Heart left ventricle (tissue), 16 donors: Measurements from ENCODE around the gene MAGI1. TPM values are rescaled to one million over a fixed set of nuclear protein-coding genes. Genes with fewer than 3 reads are reported as not detected.

Source experiments
- ATAC-seq, 4 donors: fragments of 200-7000 bp; cut with Tn5 transposase; one replicate each; pipeline ENCODE4 v1.9.1; 2020 to 2022; ENCODE audit warnings: moderate library complexity in 4 of 4, mild to moderate bottlenecking in 3 of 4, moderate number of reproducible peaks in 1 of 4
- DNase-seq, 5 donors: peaks; one replicate each; pipeline ENCODE4 v3.0.0-alpha.2; 2020
- H3K27ac ChIP-seq, 12 donors: fragments of 200-600 bp; sonication (generic) in 4 of 12; one replicate each; pipeline versions ENCODE4 v1.5.0 to v1.8.0; 2016 to 2022; ENCODE audit warnings: mild to moderate bottlenecking in 2 of 12
- H3K27me3 ChIP-seq, 9 donors: fragments of 200-600 bp; sonication (generic) in 2 of 9; one replicate each; pipeline versions ENCODE4 v1.5.1 to v1.8.0; 2016 to 2022; ENCODE audit warnings: mild to moderate bottlenecking in 3 of 9
- H3K36me3 ChIP-seq, 9 donors: fragments of 200-600 bp; sonication (generic) in 2 of 9; one replicate each; pipeline versions ENCODE4 v1.5.0 to v1.8.0; 2018 to 2022; ENCODE audit warnings: mild to moderate bottlenecking in 2 of 9
- H3K4me1 ChIP-seq, 12 donors: fragments of 200-600 bp; sonication (generic) in 4 of 12; one replicate each; pipeline versions ENCODE4 v1.5.0 to v1.8.0; 2016 to 2022; ENCODE audit warnings: mild to moderate bottlenecking in 3 of 12
- H3K4me3 ChIP-seq, 12 donors: fragments of 200-600 bp; sonication (generic) in 4 of 12; one replicate each; pipeline versions ENCODE4 v1.5.0 to v1.8.0; 2017 to 2022; ENCODE audit warnings: mild to moderate bottlenecking in 9 of 12, moderate library complexity in 4 of 12
- H3K9me3 ChIP-seq, 12 donors: fragments of 200-600 bp; sonication (generic) in 4 of 12; one replicate each; pipeline versions ENCODE4 v1.5.0 to v1.8.0; 2016 to 2022; ENCODE audit warnings: mild to moderate bottlenecking in 1 of 12
- POLR2A ChIP-seq, 2 donors: fragments of 450-650 bp; IDR thresholded peaks; one replicate each; pipeline ENCODE4 v1.6.1; 2017; ENCODE audit warnings: antibody characterized with exemption in 2 of 2, mild to moderate bottlenecking in 2 of 2, moderate library complexity in 2 of 2
- WGBS, 4 donors: extraction: QIAGEN DNeasy Blood & Tissue Kit in 2 of 4; methylation state at CpG; one replicate each; pipeline versions ENCODE4 v1.1.5 to v1.1.7; 2013 to 2018; 5-methylcytosine and 5-hydroxymethylcytosine counted together
- intact Hi-C, 10 donors: fragments of 100-400 bp; cut with DNase I; formaldehyde crosslinking; loops; one replicate each; pipeline versions ENCODE4 v1.11.1 to v1.14.2; 2022
- polyA plus RNA-seq, 2 donors: library from polyadenylated mRNA; stranded (reverse); fragments of 200-250 nt; gene quantifications; one replicate each; pipeline ENCODE4 v1.2.3, GENCODE V29; 2013
- total RNA-seq, 9 donors: library from RNA; depleted of rRNA in 2 of 9; stranded (reverse); fragments of >200 nt in 2 of 9; fragmentation: NEBNext Ultra II Directional in 3 of 9; extraction: Animal tissue kit (Norgen Biotek cat#: 25700) in 3 of 9; gene quantifications; one replicate each; pipeline versions ENCODE4 v1.1.0 to v1.2.4, GENCODE V29; 2016 to 2023
- TF ChIP-seq, protein P1 (sequence below), 12 donors: fragments of 200-600 bp; sonication (generic) in 4 of 12; IDR thresholded peaks; one replicate each; pipeline versions ENCODE4 v1.5.0 to v1.8.0; 2018 to 2022; ENCODE audit warnings: antibody characterized with exemption in 12 of 12, mild to moderate bottlenecking in 5 of 12
- donor health status: ischemic (EF 13 %, LVEDD 7.1; RV severe dilation, severe dysfunction).
- donor health status: healthy with polysubstance abuse.
- donor health status: DM: no; HTN: yes; CAD: no.
- donor health status: DM: no; HTN: no; CAD: no.
- donor health status: ischemic (EF 25% LVEDD 6.9; RV normal size, moderate dysfunction).
- donor health status: ischemic (EF 25% LVEDD 5.7; RV mildly dilated, moderate dysfunction).
- donor health status: healthy.
- donor health status: DM: yes; HTN: yes; CAD: no.
- donor health status: ischemic (EF 35%, LVEDD 5.7; RV mildly dilated, moderate dysfunction).
- donor health status: nonischemic (EF 11% LVEDD 7.7; RV severe dilation, severe dysfunction).
- donor health status: DM: yes; HTN: yes; CAD: no.
- donor health status: PGD.
- donor health status: ischemic (EF 29% LVEDD 5.4; RV normal size, mild dysfunction).
- donor health status: nonischemic (EF 23%, LVEDD 6.1; RV moderate dilation, normal function).

The MAGI1 gene
- total and polyA plus RNA-seq, 11 donors: 18.5 to 52.1 (median 31.4) TPM

DNA sequence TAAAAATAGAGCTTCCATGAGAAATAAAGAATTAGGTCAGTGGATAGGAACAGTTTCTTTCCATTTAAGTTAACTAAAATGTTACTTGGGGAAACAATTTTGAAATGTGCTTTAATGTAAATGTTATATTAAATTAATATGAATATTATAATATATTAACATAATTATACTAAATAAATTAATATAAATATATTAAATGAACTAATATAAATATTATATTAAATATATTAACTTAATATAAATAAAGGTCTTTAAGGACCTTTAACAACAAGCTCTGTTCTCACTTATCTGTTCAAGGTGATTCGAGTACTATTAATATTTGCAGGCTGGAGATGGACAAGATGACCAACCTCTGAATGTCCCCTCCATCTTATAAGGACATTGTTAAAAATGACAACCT, 100.6 kb downstream of the MAGI1 start:
- Histone ChIP-seq H3K4me3 (no peak overlapping the region), H3K27me3 (no peaks in the 10 kb centered on the region), H3K36me3 (no peaks in the 10 kb centered on the region), H3K4me1 (peaks cover 0 to 60% (median 35%) of the 10 kb centered on the region in 12 donors), H3K27ac (peak overlapping the region in 10 of 12 donors; percentile 4 to 61 (median 46)), H3K9me3 (peaks cover 0 to 6% (median 1%) of the 10 kb centered on the region in 12 donors)
- TF ChIP-seq, protein P1, sequence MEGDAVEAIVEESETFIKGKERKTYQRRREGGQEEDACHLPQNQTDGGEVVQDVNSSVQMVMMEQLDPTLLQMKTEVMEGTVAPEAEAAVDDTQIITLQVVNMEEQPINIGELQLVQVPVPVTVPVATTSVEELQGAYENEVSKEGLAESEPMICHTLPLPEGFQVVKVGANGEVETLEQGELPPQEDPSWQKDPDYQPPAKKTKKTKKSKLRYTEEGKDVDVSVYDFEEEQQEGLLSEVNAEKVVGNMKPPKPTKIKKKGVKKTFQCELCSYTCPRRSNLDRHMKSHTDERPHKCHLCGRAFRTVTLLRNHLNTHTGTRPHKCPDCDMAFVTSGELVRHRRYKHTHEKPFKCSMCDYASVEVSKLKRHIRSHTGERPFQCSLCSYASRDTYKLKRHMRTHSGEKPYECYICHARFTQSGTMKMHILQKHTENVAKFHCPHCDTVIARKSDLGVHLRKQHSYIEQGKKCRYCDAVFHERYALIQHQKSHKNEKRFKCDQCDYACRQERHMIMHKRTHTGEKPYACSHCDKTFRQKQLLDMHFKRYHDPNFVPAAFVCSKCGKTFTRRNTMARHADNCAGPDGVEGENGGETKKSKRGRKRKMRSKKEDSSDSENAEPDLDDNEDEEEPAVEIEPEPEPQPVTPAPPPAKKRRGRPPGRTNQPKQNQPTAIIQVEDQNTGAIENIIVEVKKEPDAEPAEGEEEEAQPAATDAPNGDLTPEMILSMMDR (IDR thresholded peaks at IDR 0.05): no peak
- no peak for TF ChIP-seq POLR2A (IDR thresholded peaks at IDR 0.05)
- WGBS, 4 donors: 56 to 69% (median 68%) methylated on average over 1 of the region's 1 CpG
- ATAC-seq (no peak), DNase-seq (no peak)
- intact Hi-C loops: loop anchor here in 1 of 10 donors (5.0 kb wide), 1 partner anchor 64 kb away; no protein-coding TSS in a partner anchor

DNA sequence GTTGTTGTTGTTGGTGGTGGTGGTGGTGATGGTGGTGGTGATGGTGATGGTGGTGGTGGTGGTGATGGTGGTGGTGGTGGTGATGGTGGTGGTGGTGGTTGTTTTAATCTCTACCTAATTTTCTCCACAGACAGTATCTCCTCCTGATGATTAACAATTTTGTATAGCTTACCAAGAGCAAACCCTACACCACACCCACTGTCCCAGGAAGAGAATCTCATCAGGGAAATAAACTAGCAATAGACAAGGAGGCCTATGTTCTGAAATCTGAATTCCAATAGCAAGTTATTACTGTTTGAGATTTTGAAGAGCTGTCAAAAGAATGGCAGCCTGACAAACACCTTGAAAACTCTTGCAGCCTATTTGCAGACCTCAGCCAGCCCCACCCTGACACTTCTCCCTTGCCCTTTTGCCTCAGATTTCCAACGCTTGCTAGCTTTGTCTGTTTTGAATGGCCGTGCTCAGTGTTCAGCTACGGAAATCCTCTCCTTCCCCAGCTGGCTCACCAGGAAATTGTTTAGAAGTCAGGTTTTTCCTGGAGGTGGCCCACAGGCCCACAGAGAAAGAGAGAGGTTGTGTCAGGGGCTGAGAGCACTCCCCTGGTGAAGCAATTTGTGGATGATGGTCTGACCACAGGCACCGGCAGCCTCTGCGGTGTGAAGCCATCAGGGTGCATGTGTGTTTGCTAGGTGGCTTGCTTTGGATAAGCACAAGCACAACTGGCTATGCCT, 101.6 kb downstream of the MAGI1 start:
- Histone ChIP-seq H3K4me3 (no peak overlapping the region), H3K27ac (peak overlapping the region in 10 of 12 donors; percentile 4 to 61 (median 48)), H3K4me1 (peaks cover 0 to 57% (median 35%) of the 10 kb centered on the region in 12 donors), H3K27me3 (no peaks in the 10 kb centered on the region), H3K9me3 (peaks cover 0 to 15% (median 5%) of the 10 kb centered on the region in 12 donors), H3K36me3 (no peaks in the 10 kb centered on the region)
- intact Hi-C loops: loop anchor here in 1 of 10 donors (5.0 kb wide), 1 partner anchor 65 kb away; no protein-coding TSS in a partner anchor
- WGBS, 4 donors: 52 to 65% (median 58%) methylated on average over 5 of the region's 5 CpGs
- ATAC-seq (peak; percentile 44 to 69 (median 56)), DNase-seq (peak in 3 of 5 donors; percentile 37 to 49 (median 42))
- TF ChIP-seq, protein P1 (IDR thresholded peaks at IDR 0.05): no peak
- no peak for TF ChIP-seq POLR2A (IDR thresholded peaks at IDR 0.05)

DNA sequence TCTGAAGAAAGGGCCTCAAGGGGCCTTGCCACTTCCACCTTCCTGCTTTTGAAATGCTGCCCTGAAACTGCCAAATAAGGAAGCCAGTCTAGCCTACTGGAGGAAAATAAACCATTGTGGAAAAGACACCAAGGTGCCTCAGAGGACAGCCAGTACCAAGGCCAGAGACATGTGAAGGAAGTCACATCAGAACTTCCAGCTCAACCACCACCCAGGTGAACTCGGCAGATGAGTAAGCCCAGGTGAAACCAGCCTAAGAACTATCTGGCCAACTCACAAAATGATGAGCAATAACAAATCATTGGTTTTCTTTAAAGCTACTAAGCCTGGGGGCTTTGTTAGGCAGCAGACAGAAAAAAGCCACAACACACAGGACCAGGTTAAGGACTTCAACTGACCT, 103.0 kb downstream of the MAGI1 start:
- Histone ChIP-seq H3K27ac (peak overlapping the region in 5 of 12 donors; percentile 3 to 44 (median 25)), H3K4me3 (no peak overlapping the region), H3K9me3 (peaks cover 0 to 15% (median 5%) of the 10 kb centered on the region in 12 donors), H3K27me3 (no peaks in the 10 kb centered on the region), H3K36me3 (no peaks in the 10 kb centered on the region), H3K4me1 (peaks cover 0 to 48% (median 33%) of the 10 kb centered on the region in 12 donors)
- no peak for DNase-seq
- intact Hi-C loops: loop anchor here in 1 of 10 donors (5.0 kb wide), 1 partner anchor 67 kb away; no protein-coding TSS in a partner anchor
- WGBS, 4 donors: 82 to 92% (median 89%) methylated on average over 1 of the region's 1 CpG
- no peak for TF ChIP-seq POLR2A (IDR thresholded peaks at IDR 0.05)
- TF ChIP-seq, protein P1 (IDR thresholded peaks at IDR 0.05): no peak
- ATAC-seq: no peak

DNA sequence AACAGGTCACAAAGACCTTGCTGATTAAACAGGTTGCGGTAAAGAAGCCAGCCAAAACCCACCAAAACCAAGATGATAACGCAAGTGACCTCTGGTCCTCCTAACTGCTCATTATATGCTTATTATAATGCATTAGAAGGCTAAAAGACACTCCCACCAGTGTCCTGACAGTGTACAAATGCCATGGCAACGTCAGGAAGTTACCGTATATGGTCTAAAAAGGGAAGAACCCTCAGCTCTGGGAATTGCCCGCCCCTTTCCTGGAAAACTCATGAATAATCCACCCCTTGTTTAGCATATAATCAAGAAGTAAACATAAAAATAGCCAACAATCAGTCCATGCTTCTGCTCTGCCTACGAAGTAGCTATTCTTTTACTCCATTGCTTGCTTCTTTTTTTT, 108.1 kb downstream of the MAGI1 start:
- TF ChIP-seq, protein P1 (IDR thresholded peaks at IDR 0.05): no peak
- TF ChIP-seq POLR2A (IDR thresholded peaks at IDR 0.05): no peak
- WGBS, 4 donors: 85 to 95% (median 93%) methylated on average over 6 of the region's 6 CpGs
- no peak overlapping the region for H3K27ac ChIP-seq
- no peak for ATAC-seq
- no peak for DNase-seq
- intact Hi-C loops: no loop called here
- H3K9me3 ChIP-seq: peaks cover 0 to 15% (median 5%) of the 10 kb centered on the region in 12 donors
- H3K4me1 ChIP-seq: peaks cover 0 to 27% (median 4%) of the 10 kb centered on the region in 12 donors
- H3K4me3 ChIP-seq: no peak overlapping the region
- no peaks in the 10 kb centered on the region for H3K36me3 ChIP-seq
- no peaks in the 10 kb centered on the region for H3K27me3 ChIP-seq
